Choroid plexus epithelial cell (primary cell): ENCODE results near the gene RAD51B.
A peak's percentile ranks its signal among the peaks of the same experiment; 100 is the strongest.

Experiments
- DNase-seq: peaks from one replicate; pipeline ENCODE4 v3.0.0-alpha.2; 2010; ENCODE audit warnings: low read depth
- H3K4me3 ChIP-seq: 2 replicates; pipeline ENCODE4 v1.5.1; 2011; ENCODE audit warnings: low read depth, mild to moderate bottlenecking, control low read depth, low read length, moderate library complexity
- CTCF ChIP-seq: conservative IDR thresholded peaks from 2 replicates; pipeline ENCODE4 v1.5.1; 2011; ENCODE audit warnings: low read depth, mild to moderate bottlenecking, control low read depth, inconsistent platforms, low read length, moderate library complexity

Gene RAD51B

DNA sequence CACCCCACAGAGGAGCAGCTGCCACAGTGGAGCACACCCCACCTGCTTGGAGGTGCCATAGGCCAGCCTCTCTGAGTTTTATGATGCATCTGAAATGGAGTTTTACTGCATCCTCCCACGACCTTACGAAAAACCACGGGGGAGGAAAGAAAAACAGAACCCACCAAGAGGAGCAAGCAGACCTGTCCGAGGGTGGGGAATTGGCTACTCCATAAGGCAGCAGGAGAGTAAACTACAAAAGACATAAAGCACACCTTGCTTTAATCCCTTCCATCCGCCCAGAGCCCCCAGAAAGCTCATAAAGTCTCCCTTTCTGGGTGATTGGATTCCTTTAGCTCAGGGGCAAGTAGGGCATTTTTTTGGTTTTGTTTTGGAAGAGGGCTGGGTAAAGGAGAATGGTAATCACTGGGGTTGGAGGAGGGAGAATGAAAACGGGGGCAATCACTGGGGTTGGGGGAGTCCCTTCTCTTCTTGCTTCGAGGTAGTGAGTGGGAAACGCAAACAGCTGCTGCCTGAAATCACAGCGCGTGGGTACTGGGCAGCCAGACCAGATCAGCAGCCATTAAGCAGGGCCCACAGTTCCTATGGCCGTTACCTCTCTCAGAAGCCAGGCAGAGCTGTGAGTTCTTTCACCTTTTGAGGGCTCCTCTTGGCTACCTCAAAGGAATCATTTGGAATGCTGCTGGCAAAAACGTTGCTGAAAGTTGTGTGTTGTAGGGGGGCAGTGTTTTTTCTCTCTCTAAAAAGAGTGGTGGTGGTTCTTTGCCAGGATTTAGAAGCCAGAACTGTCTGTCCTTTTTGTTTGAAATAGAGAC is 539.6 kb downstream of the RAD51B start:
- no peak for TF ChIP-seq CTCF
- H3K4me3 ChIP-seq, result no peak overlapping the region
- no peak for DNase-seq

DNA sequence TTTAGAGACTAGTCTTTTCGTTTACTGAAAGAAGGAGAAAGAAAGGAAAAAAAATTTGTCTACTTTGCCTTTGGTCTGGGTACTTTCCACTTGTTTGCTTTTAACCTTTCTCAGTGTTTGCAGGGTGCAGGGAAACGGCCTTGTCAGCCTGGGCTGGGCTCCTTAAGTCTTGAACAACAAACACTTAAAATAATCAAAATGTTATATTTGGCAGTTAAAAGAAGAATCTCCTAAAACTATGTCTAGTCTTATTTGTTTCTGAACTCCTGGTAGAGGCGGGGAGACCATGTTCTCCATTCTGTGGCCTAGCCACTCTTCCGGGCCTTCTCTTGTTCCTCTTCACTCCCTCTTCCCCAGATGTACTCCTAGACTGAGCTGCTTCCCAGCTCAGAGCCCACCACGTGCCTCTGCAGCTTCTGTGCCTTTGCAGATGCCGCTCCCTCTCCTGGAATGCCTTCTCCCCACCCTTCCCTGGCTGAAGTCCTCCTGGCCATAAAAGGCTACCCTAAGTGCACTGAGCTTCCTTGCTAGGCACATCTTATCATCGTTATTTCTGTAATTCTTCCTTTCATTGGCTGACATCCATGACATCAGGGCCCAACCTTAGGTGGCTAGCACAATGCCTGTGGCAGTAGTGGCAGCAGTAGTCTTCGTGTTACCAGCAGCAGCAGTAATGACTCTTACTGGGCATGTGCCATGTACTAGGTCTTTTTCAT is 540.4 kb downstream of the RAD51B start:
- H3K4me3 ChIP-seq, result no peak overlapping the region
- peak; percentile 25 for DNase-seq
- no peak for TF ChIP-seq CTCF

DNA sequence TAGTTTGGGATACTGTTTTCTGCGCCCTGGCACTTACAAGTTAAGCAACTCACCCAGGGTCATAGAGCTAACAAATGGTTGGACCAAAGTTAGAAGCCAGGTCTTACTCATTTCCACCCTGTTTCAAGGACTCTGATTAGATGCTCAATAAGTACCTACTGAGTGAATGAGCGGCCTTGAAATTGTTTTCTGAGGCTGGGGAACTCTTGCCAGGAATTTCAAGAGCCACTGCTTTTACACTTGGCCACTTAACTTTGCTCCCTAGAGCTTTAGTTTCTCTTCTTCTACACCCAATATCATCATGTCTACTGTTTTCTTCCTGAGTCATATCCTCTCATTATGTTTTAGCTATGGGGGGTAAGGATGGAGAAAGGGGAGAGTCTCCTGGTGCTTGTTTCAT is 541.7 kb downstream of the RAD51B start:
- no peak overlapping the region for H3K4me3 ChIP-seq
- no peak for TF ChIP-seq CTCF
- DNase-seq, result peak; percentile 70

DNA sequence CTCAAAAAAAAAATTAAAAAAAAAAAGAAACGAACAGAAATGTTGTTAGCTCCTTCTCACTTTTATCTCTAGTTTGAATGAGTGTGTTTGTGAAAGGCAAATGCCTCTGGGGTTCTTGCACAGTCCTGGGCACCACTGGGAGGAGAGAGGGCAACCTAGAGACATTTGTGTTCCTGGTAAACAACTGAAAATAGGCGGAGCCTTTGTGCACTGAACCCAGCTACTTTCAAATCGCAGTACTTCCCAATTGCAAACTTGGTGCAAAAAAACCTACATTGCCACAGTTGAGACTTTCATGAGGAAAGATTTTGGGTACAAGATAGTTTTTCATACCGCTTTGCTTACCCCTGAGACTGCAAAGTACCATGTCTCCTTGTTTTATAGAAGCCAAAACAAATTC is 543.3 kb downstream of the RAD51B start:
- no peak for DNase-seq
- no peak overlapping the region for H3K4me3 ChIP-seq
- no peak for TF ChIP-seq CTCF

DNA sequence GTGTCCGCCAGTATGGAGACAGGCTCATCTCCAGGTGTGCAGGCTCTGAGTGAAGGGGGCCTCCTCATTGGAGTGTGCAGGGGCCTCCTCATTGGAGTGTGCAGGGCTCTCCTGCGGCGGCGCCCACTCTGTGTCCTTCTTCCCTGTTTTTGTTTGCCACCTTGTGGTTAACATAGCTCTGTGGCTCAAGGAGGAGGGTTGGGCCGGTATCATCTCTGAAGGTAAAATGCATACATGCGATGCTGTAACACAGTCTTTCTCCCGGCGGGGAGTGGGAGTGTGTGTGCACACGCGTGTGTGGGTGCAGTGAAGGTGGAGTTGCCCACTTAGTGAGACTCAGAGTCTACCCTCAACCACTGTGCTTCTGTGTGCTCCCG is 543.9 kb downstream of the RAD51B start:
- TF ChIP-seq CTCF, result peak; percentile 32
- peak; percentile 25 for DNase-seq
- H3K4me3 ChIP-seq, result no peak overlapping the region

- DNase-seq, result peak; percentile 72
- H3K4me3 ChIP-seq, result peak overlapping the region; percentile 2
- TF ChIP-seq CTCF, result no peak
Observed at GRCh38 chr14:68363843-68364767, 544.5 kb downstream of the RAD51B start.
